ENCODE measurements around the gene TH. TPM values are rescaled to one million over a fixed set of nuclear protein-coding genes. Genes with fewer than 3 reads are reported as not detected.
A peak's percentile ranks its signal among the peaks of the same experiment; 100 is the strongest.

The TH gene
- total RNA-seq, 4 donors from 2014 or later, result 0.36 to 0.84 TPM; not detected in 2

DNA sequence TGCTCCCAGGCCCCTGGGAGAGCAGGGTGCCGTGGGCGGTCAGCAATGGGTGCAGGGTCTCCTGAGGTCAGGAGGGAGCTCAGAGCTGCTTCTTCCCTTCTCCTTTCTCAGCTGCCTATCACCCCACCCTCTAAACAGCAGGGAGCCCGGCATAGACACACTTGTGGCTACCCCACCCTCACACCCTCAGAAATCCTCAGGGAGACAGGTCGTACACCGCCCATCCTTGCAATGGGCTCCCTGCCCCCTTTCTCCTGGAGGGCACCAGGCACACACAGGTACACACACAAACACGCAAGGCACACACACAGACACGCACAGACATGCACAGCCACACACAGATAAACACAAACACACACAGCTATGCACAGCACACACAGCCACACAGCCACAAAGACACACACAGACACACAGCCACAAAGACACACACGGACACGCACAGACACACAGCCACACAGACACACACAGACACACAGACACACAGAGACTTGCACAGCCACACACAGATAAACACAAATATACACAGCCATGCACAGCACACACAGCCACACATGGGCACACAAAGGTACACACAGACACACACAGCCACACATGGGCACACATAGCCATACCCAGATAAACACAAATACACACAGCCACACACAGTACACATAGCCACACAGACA, 44.9 kb upstream of the TH start:
- peak in 1 of 2 donors; percentile 63 for DNase-seq (ENCODE audit: low spot score in 2 of 2)

DNA sequence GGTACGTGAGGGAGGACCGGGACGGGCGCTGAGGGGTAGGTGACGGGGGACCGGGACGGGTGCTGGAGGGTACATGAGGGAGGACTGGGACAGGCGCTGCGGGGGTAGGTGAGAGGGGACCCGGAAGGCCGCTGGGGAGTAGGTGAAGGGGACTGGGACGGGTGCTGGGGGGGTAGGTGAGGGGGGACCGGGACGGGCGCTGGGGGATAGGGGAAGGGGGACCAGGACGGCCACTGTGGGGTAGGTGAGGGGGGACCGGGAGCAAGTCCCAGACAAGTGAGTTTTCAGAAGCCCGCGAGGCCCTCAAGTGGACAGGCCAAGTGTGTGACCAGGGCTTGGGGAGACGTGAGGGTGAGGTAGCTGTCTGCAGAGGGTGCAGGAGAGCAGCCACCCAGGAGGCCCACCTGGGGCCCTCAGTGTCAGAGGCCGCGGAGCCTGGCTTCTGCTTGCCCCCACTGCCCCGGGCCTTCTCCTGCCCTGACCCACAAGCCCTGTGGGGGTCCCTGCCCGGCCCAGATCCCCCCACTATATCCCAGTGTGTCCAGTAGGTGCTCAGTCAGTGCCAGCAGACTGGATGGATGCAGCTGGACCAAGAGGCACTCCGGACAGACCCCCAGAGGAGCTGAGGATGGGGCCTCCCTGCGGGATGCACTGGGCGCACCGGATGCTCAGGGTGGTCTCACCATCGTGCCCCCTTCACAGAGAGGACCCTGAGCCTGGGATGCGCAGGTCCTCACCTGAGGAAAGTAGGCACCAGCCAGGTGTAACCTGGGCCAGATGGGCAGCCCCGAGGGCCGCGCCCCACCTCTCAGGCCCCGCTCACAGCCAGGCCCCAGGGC, 44.2 kb upstream of the TH start:
- no peak overlapping the region for H3K4me3 ChIP-seq (ENCODE audit: low read depth, poor library complexity, severe bottlenecking)
- intact Hi-C loops (cut with DNase I; ENCODE audit: low total_unique reads), result no loop called here
- WGBS, 2 donors, result 78 to 91% methylated on average over 30 to 32 of the region's 34 CpGs
- peak in 1 of 2 donors; percentile 74 for DNase-seq (ENCODE audit: low spot score in 2 of 2)
- no peak for TF ChIP-seq POLR2A (IDR thresholded peaks at IDR 0.05)
- TF ChIP-seq, protein P1, sequence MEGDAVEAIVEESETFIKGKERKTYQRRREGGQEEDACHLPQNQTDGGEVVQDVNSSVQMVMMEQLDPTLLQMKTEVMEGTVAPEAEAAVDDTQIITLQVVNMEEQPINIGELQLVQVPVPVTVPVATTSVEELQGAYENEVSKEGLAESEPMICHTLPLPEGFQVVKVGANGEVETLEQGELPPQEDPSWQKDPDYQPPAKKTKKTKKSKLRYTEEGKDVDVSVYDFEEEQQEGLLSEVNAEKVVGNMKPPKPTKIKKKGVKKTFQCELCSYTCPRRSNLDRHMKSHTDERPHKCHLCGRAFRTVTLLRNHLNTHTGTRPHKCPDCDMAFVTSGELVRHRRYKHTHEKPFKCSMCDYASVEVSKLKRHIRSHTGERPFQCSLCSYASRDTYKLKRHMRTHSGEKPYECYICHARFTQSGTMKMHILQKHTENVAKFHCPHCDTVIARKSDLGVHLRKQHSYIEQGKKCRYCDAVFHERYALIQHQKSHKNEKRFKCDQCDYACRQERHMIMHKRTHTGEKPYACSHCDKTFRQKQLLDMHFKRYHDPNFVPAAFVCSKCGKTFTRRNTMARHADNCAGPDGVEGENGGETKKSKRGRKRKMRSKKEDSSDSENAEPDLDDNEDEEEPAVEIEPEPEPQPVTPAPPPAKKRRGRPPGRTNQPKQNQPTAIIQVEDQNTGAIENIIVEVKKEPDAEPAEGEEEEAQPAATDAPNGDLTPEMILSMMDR (IDR thresholded peaks at IDR 0.05), result no peak

More for the DNA sequence above, 44.9 kb upstream of the TH start:
- WGBS, 2 donors, result 57 to 66% methylated on average over 8 to 9 of the region's 9 CpGs
- H3K4me3 ChIP-seq (ENCODE audit: low read depth, poor library complexity, severe bottlenecking), result no peak overlapping the region
- TF ChIP-seq POLR2A (IDR thresholded peaks at IDR 0.05), result no peak
- intact Hi-C loops (cut with DNase I; ENCODE audit: low total_unique reads), result no loop called here

DNA sequence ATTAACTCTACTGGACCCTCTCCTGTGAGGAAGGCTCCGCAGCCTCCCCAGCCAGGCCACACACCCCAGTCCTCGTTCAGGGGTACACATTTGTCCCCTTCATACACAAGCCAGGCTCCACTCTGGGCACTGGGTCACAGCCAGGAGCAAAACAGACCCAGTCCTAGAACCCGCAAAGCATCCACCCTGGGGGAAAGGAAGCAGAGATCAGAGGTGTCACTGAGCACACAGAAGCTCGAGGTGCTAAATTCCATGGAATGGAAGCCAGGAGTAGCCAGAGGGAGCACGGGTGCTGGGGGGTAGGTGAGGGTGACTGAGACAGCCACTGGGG, 43.6 kb upstream of the TH start:
- peak in 1 of 2 donors; percentile 68 for DNase-seq (ENCODE audit: low spot score in 2 of 2)
- intact Hi-C loops (cut with DNase I; ENCODE audit: low total_unique reads), result no loop called here
- no peak overlapping the region for H3K4me3 ChIP-seq (ENCODE audit: low read depth, poor library complexity, severe bottlenecking)
- WGBS, 2 donors, result 86 to 91% methylated on average over 5 of the region's 5 CpGs
- TF ChIP-seq POLR2A (IDR thresholded peaks at IDR 0.05), result no peak
- TF ChIP-seq, protein P1 (IDR thresholded peaks at IDR 0.05), result no peak

DNA sequence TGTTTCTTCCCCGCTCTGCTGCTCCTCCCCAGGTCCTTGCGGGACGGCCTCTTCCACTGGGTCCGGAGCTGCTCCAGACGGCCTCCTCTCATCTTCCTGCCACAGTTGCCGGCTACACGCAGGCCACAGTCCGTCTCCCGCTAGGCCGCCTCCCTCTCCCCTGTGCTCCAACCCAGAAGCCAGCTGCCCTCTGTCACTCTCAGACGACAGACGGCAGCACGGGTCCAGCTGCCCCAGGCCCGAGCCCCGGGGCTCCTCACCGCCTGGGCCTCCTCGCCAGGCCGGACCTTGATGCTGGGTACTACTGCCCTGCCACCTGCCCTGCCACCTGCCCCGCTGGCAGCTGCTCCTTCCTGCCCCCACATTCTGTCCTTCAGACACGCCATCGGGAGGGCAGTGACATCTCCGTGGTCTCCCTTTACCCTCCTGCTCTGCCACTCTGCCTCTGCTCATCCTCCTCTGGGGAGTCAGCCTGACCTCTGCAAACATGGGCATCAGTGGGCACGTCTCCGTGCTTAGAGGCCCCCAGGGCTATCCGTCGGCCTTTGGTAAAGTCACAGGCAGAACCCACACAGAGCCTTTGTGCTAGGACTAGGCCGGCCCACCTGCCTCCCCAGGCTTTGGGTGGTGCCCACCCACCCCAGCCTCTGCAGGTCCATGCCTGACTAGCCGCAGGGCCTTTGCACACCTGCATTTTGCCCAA, 43.1 kb upstream of the TH start:
- no peak overlapping the region for H3K4me3 ChIP-seq (ENCODE audit: low read depth, poor library complexity, severe bottlenecking)
- 82 to 90% methylated on average over 28 of the region's 28 CpGs for WGBS, 2 donors

DNA sequence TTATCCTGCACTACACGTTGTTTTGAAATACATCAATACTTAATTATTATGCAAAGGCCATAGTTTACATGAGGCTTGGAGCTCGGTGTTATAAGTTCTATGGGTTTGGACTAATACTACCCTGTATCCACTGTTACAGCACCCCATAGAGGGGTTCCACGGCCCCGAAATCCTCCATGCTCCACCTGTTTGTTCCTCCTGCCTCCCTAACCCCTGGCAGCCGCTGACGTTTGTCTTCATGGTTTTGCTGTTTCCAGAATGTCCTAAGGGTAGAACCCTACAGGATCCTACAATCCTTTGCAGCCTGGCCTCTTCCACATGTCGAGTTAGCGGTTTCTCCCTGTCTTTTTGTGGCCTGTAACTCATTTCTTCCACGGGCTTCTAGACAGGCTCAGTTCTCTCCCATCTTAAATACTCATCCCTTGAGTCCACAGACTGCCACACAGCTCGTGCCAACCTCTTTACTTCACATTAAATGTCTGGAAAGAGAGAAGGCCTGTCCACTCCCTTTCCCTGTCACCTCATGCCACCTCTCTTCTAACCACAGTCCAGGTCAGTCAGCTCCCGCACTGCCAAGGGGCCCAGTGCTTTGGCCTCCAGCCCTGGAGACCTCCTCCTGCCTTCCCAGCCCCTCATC, 42.4 kb upstream of the TH start:
- intact Hi-C loops (cut with DNase I; ENCODE audit: low total_unique reads), result no loop called here
- 66 to 68% methylated on average over 11 of the region's 11 CpGs for WGBS, 2 donors
- DNase-seq (ENCODE audit: low spot score in 2 of 2), result peak in 1 of 2 donors; percentile 76

More for the DNA sequence above, 43.1 kb upstream of the TH start:
- intact Hi-C loops (cut with DNase I; ENCODE audit: low total_unique reads), result no loop called here
- DNase-seq (ENCODE audit: low spot score in 2 of 2), result peak in 1 of 2 donors; percentile 78
- TF ChIP-seq, protein P1 (IDR thresholded peaks at IDR 0.05), result no peak
- TF ChIP-seq POLR2A (IDR thresholded peaks at IDR 0.05), result no peak

More for the DNA sequence above, 42.4 kb upstream of the TH start:
- H3K4me3 ChIP-seq (ENCODE audit: low read depth, poor library complexity, severe bottlenecking), result no peak overlapping the region
- no peak for TF ChIP-seq POLR2A (IDR thresholded peaks at IDR 0.05)
- TF ChIP-seq, protein P1 (IDR thresholded peaks at IDR 0.05), result no peak
